NOMO-1 (cell line): ENCODE results near the gene CELSR1.

Experiments used
- DNase-seq, 2 experiments: peaks; one replicate each; lab custom pipeline; 2025; ENCODE audit not compliant: unreplicated experiment in 2 of 2; lab: John Stamatoyannopoulos, UW

Gene CELSR1

DNA sequence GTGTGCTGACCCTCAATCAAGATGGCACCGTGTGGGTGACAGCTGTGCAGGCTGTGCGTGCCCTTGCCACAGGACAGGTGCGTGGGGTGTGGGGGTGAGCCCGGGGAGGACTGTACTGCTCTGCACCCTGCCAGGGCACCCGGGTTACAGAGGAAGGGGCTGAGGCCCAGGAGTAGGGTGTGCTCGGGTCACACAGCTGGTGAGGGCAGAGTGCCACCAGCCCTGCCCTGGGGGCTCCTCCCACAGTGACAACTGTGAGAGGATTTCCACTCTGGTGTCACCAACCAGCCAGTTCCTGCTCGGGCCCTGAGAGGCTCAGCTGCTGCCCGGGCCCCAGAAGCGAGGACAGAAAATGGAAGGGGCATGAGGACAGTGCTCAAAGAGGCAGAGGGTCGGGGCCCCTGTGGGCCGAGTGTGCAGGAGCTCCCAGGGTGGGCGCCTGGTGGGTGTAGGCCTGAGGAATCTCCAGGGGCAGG, 181.4 kb downstream of the CELSR1 start:
- no peak for DNase-seq

GRCh38 chr22:46355369-46355995, 181.9 kb downstream of the CELSR1 start:
- DNase-seq, result peak; percentile 13 to 22

- no peak for DNase-seq
Observed at GRCh38 chr22:46354993-46355305, 182.5 kb downstream of the CELSR1 start.

- DNase-seq, result no peak
Observed at GRCh38 chr22:46354176-46354992, 183.0 kb downstream of the CELSR1 start.

- no peak for DNase-seq
Observed at GRCh38 chr22:46353483-46354105, 183.8 kb downstream of the CELSR1 start.

DNA sequence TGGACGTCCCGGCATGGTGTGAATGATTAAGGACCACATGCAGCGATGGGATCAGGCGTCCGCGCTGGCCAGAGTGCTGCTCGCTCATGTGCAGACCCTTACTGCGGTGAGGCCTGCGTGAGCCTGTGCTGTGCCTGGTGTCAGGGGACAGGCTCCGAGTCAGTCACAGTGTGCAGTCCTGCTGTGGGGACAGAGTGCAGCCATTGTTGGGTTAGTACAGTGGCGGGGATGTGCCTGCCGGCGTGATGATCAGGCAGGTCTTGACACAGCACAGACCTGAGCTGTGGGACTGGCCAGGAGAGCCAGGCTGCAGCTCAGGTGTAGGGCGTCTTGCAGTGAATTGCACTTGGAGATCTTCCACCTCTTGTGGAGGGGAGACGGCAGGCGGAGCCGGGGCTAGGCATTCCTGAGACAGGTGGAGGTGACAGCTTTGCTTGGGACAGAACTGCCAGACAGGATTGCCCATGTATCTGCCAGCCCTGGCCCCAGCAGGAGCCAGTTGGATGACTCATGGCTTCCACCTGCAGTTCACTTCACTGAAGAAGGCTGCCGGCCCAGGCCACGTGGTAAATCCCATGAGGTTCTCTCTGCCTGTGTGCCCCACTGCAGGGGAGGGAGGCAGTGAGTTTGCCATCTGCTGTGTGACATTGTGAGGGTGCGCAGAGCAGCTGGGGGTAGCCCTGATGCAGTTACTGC, 184.6 kb downstream of the CELSR1 start:
- DNase-seq, result no peak

- no peak for DNase-seq
Observed at GRCh38 chr22:46352276-46352675, 185.1 kb downstream of the CELSR1 start.

GRCh38 chr22:46351767-46352166, 185.7 kb downstream of the CELSR1 start:
- DNase-seq, result no peak

GRCh38 chr22:46351131-46351735, 186.2 kb downstream of the CELSR1 start:
- no peak for DNase-seq

DNA sequence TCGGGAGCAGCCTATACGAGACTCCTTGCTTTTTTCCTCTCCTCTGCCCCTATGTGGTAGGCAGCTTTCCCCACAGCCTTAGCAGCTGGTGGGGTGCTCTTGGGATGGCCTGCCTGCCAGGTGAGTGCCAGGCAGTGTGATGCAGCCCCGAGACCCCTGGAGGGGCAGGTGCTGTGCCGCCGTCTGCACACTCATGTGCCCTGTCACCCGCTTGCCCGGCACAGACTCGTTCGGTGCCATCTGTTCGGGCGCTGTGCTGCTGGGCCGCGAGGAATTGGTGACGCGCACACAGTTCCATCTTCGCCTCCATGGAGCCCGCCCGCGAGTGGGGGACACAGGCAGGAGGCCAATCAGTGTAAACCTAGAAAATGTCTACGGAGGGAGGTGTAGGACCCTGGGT, 186.8 kb downstream of the CELSR1 start:
- no peak for DNase-seq

DNA sequence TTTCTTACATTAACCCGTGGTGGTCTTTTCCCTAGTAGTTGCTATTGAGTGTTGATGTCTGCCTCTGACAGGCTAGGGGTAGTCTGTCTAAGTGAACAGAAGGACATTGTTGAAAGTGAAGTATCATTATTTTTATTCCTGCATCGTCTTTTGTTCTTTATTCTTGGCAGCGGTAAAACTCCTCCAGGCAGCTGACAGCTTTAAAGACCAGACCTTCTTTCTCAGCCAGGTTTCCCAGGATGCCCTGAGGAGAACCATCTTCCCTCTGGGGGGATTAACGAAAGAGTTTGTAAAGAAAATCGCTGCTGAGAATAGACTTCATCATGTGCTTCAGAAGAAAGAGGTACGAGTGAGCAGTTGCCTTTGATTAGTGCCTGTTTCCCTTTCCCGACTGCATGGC, 187.3 kb downstream of the CELSR1 start:
- DNase-seq, result no peak

DNA sequence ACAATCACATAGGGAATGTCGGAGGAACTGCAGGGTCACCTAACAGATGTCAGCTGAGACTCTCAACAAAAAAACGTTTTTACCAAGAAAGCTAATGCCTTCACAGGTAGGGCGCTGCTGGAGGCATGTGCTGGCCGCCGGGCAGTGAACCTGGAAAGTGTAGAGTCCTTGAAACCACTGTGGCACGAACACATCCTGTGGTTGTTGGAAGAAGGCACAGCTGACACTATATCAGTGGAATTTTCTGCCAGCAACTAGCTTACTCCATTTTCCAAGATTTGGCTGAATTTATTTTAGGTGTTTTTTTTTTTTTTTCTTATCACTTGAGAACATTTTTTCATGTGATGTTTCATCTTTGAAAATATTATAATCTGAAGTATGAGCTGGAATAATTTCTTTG, 187.7 kb downstream of the CELSR1 start:
- DNase-seq, result no peak

DNA sequence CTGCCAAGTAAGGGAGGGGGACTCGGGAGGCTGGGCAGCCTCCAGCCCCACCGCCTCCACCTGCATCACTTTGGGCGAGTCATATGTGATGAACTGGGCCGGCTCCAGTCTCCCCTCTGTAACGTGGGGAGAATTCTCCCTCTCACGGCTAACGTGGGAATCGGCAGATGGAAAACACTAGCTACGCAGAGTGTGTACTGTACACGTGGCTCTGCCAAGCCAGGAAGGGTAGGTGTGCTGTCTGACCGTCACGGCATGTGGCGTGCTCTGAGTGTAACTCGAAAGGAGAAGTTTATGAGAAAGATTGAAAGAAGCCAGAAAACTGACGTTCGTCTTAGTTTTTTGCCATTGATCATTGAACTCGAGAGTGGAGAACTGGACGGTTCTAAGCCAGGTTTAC, 188.2 kb downstream of the CELSR1 start:
- DNase-seq, result no peak

DNA sequence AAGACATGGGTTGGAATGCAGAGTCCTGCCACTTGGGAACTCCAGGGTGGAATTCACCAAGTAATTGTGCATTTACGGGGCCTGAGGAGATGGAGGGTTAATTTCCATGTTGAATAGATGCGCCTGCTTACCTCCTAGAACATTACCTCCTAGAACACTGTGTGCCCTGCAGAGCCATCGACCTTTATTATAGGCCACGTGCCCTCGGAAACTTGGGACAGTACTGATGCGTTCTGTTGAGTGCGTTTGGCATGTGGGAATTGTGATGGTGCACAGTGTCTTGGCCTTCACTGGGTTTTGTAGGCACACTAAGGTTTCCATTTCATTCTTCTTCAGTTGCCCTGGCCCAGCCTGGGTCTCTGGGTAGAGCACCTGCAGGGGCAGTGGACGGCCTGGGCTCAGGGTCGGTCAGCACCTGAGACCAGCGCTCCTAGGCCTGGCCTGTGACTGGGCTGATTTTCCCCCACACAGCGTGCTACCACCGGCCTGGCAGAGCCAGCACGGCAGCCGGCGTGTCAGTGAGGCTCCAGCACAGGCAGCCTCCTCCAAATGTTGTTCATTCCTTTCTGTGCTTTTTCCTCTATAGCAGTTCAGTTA, 189.2 kb downstream of the CELSR1 start:
- DNase-seq, result no peak

GRCh38 chr22:46347646-46348045, 189.8 kb downstream of the CELSR1 start:
- DNase-seq, result no peak

DNA sequence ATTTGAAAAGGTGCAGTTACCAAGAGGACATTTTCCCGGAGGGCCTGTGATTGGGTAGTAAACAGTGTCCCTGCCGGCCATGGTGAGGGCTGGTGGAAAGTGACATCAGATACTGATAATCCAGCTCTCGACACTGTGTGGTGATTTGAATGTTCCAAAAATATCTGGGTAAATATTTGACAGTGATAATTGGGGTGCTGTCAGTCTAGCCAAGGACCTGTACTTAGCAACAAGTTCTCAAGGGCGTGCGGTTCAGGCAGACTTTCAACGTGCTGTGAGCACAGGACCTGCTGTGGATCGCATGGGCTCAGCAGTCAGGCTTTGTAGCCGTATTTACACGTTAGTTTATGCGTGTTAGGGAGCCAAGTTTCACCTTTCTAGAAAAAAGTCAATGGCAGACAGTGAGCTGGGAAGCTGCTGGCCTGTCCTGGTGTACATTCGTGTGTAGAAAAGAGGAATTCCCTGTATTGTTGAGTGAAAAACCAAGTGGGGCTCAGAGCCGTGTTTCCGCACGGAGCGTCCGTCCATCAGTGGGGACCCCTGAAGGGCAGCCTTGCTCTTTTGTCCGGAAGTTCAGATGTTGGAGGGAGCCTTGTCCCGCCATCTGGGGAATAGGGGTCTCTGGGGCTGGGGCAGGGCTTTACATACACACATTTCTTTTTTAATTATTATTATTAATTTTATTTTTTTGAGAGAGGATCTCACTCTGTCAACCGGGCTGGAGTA, 190.6 kb downstream of the CELSR1 start:
- DNase-seq, result no peak

DNA sequence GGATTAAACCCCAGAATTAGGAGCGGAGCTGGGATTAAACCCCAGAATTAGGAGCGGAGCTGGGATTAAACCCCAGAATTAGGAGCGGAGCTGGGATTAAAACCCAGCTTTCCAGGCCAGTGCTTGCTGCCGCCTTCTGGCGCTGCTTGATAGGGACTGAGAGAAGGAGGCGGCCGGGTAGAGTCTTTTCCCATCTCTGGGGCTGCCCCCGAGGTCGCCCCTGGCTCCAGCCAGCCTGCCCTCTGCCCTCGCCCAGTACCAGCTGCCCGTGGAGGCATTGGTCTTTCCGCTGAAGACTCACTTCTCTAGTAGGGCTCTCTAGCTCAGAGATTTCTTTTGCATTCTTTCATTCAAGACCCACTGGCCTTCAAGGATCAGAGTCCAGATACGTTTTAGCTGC, 196.7 kb downstream of the CELSR1 start:
- no peak for DNase-seq

DNA sequence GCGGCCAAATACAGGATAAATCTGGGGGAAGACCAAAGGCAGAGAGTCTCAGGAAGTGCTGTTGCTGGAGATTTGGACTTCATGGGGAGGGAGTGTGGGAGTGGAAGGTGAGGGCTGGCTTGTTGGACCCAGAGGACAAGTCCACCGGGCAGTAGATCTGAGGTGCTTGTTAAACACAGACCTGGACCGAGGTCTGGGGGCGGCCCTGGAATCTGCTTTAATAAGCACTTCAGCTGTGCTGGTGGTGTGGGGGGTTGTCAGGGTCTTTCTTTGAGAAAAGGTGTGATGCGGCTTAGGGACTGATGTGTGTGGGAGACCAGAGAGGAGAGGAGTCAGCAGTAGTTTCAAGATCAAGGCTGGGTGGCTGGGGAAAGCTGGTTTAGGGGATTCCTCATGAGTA, 197.5 kb downstream of the CELSR1 start:
- DNase-seq, result no peak

DNA sequence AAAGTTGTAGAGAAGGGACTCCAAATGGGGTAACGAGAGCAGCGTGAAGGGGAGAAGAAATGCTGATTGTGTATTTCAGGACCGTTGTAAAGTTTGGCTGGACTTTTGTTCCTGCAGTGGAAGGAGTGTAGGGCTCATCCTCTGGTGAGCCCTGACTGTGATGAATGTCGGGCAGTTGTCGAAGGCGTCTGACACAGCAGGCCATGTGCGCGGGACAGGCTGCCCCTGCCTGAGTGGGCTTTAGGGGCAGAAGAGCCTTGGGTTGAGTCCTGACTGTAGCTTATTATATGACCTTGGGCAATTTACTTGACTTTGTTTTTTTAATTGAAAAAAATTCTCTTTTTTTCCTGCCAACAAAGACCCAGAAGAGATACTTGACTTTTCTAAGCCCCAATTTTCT, 198.8 kb downstream of the CELSR1 start:
- no peak for DNase-seq

GRCh38 chr22:46337870-46338269, 199.6 kb downstream of the CELSR1 start:
- DNase-seq, result no peak
